Right lobe of liver (tissue), 6 donors: ENCODE measurements around the gene IL1R1. TPM values are rescaled to one million over a fixed set of nuclear protein-coding genes. Genes with fewer than 3 reads are reported as not detected.
A peak's percentile ranks its signal among the peaks of the same experiment; 100 is the strongest.

ENCODE experiments used
- ATAC-seq, 4 donors: fragments of 200-7000 bp; cut with Tn5 transposase; one replicate each; pipeline ENCODE4 v1.9.1; 2020; ENCODE audit warnings: mild to moderate bottlenecking in 4 of 4, moderate library complexity in 4 of 4
- DNase-seq, 3 donors: peaks; one replicate each; pipeline ENCODE4 v3.0.0-alpha.2; 2020
- H3K27ac ChIP-seq, 3 donors: fragments of 200-600 bp; one replicate each; pipeline ENCODE4 v1.8.0; 2022
- H3K27me3 ChIP-seq, 2 donors: fragments of 200-600 bp; one replicate each; pipeline ENCODE4 v1.8.0; 2022
- H3K36me3 ChIP-seq, 4 donors: fragments of 200-600 bp; sonication (generic) in 1 of 4; one replicate each; pipeline versions ENCODE4 v1.5.1 to v1.8.0; 2017 to 2022; ENCODE audit warnings: control low read depth in 1 of 4
- H3K4me1 ChIP-seq, 4 donors: fragments of 200-600 bp; sonication (generic) in 1 of 4; one replicate each; pipeline versions ENCODE4 v1.5.1 to v1.8.0; 2017 to 2022; ENCODE audit warnings: control low read depth in 1 of 4
- H3K4me3 ChIP-seq, 3 donors: fragments of 200-600 bp; one replicate each; pipeline ENCODE4 v1.8.0; 2022
- H3K9me3 ChIP-seq, 4 donors: fragments of 200-600 bp; sonication (generic) in 1 of 4; one replicate each; pipeline versions ENCODE4 v1.5.1 to v1.8.0; 2017 to 2022; ENCODE audit warnings: control low read depth in 1 of 4
- CTCF ChIP-seq, 4 donors: fragments of 200-600 bp in 3 of 4; fragments of 450-650 bp in 1 of 4; IDR thresholded peaks; one replicate each; pipeline versions ENCODE4 v1.5.1 to v1.8.0; 2016 to 2022; ENCODE audit warnings: antibody characterized with exemption in 4 of 4, mild to moderate bottlenecking in 2 of 4
- POLR2A ChIP-seq: fragments of 450-650 bp; IDR thresholded peaks from one replicate; pipeline ENCODE4 v1.6.1; 2017; ENCODE audit warnings: antibody characterized with exemption, mild to moderate bottlenecking
- WGBS: methylation state at CpG from one replicate; pipeline ENCODE4 v1.1.6; 2018; ENCODE audit warnings: low coverage, low lambda C conversion rate; ENCODE audit not compliant: insufficient coverage; ENCODE audit errors: missing lambda C conversion rate; 5-methylcytosine and 5-hydroxymethylcytosine counted together
- intact Hi-C, 2 donors: fragments of 100-400 bp; cut with DNase I; formaldehyde crosslinking; loops; one replicate each; pipeline versions ENCODE4 v1.11.2 to v1.14.1; 2022
- total RNA-seq, 6 experiments: library from RNA; depleted of rRNA in 2 of 6; stranded (reverse); fragments of >200 nt in 2 of 6; fragmentation: NEBNext Ultra II Directional in 3 of 6; extraction: Animal tissue kit (Norgen Biotek cat#: 25700) in 3 of 6; gene quantifications; one replicate each; pipeline versions ENCODE4 v1.1.0 to v1.2.4, GENCODE V29; 2016 to 2023
- donor health status: DM: no; HTN: yes; CAD: no.
- donor health status: DM: no; HTN: no; CAD: no.
- donor health status: DM: no; HTN: no; CAD: no.
- donor health status: DM: no; HTN: yes; CAD: no.
- donor health status: DM: no; HTN: yes; CAD: no.

Gene IL1R1
- total RNA-seq, 6 experiments from 2014 or later = 40.8 to 67.6 (median 52.2) TPM

- DNase-seq (no peak), ATAC-seq (no peak)
- 82% methylated on average over 4 of the region's 4 CpGs for WGBS
- H3K27ac ChIP-seq = no peak overlapping the region
- H3K27me3 ChIP-seq = no peaks in the 10 kb centered on the region
- no peak for TF ChIP-seq CTCF (IDR thresholded peaks at IDR 0.05)
- no peak for TF ChIP-seq POLR2A
- intact Hi-C loops = no loop called here
- peaks cover 0 to 17% (median 7%) of the 10 kb centered on the region in 4 donors for H3K4me1 ChIP-seq
- no peak overlapping the region for H3K4me3 ChIP-seq
- no peaks in the 10 kb centered on the region for H3K36me3 ChIP-seq
- H3K9me3 ChIP-seq = no peaks in the 10 kb centered on the region
Measured at GRCh38 chr2:102126169-102126568, 16.4 kb upstream of the IL1R1 start.

- Histone ChIP-seq H3K27ac (no peak overlapping the region), H3K4me1 (peaks cover 0 to 14% (median 7%) of the 10 kb centered on the region in 4 donors), H3K4me3 (no peak overlapping the region), H3K9me3 (no peaks in the 10 kb centered on the region), H3K27me3 (no peaks in the 10 kb centered on the region), H3K36me3 (no peaks in the 10 kb centered on the region)
- WGBS = 100% methylated on average over 1 of the region's 2 CpGs
- no peak for DNase-seq
- no peak for TF ChIP-seq POLR2A
- TF ChIP-seq CTCF (IDR thresholded peaks at IDR 0.05) = no peak
- intact Hi-C loops = no loop called here
- ATAC-seq = peak in 1 of 4 donors; percentile 8
Measured at GRCh38 chr2:102126660-102127059, 15.9 kb upstream of the IL1R1 start.

- Histone ChIP-seq H3K4me1 (peaks cover 0 to 14% (median 7%) of the 10 kb centered on the region in 4 donors), H3K27me3 (no peaks in the 10 kb centered on the region), H3K4me3 (no peak overlapping the region), H3K27ac (no peak overlapping the region), H3K36me3 (no peaks in the 10 kb centered on the region), H3K9me3 (no peaks in the 10 kb centered on the region)
- DNase-seq (no peak), ATAC-seq (no peak)
- intact Hi-C loops = no loop called here
- TF ChIP-seq CTCF (IDR thresholded peaks at IDR 0.05) (no peak), POLR2A (no peak)
- WGBS = 100% methylated on average over 1 of the region's 1 CpG
Measured at GRCh38 chr2:102129082-102129481, 13.5 kb upstream of the IL1R1 start.

- Histone ChIP-seq H3K27me3 (no peaks in the 10 kb centered on the region), H3K4me1 (peaks cover 0 to 14% (median 7%) of the 10 kb centered on the region in 4 donors), H3K4me3 (no peak overlapping the region), H3K27ac (no peak overlapping the region), H3K9me3 (no peaks in the 10 kb centered on the region), H3K36me3 (no peaks in the 10 kb centered on the region)
- intact Hi-C loops = no loop called here
- no peak for DNase-seq
- no peak for TF ChIP-seq POLR2A
- no peak for TF ChIP-seq CTCF (IDR thresholded peaks at IDR 0.05)
- WGBS = 40% methylated on average over 5 of the region's 5 CpGs
- ATAC-seq = peak in 2 of 4 donors; percentile 36 to 42
Measured at GRCh38 chr2:102129951-102130646, 12.4 kb upstream of the IL1R1 start.
